Hepatocyte (in vitro differentiated cells): ENCODE results near the gene SLC38A1. TPM values are rescaled to one million over a fixed set of nuclear protein-coding genes. Genes with fewer than 3 reads are reported as not detected.
"Not testable (repeated sequence)": the region's sequence is repeated elsewhere in the genome, so short reads cannot be mapped to it uniquely, and the experiment has no call there.

Experiments
- DNase-seq: peaks from one replicate; pipeline ENCODE4 v3.0.0-alpha.2; 2016; ENCODE audit warnings: low spot score
- H2AFZ ChIP-seq: fragments of 200-600 bp; sonication (generic); 2 replicates; pipeline ENCODE4 v1.6.0; 2016; ENCODE audit warnings: antibody characterized with exemption, mild to moderate bottlenecking
- H3K27ac ChIP-seq: fragments of 200-600 bp; sonication (generic); 2 replicates; pipeline ENCODE4 v1.5.1; 2016; ENCODE audit warnings: mild to moderate bottlenecking
- H3K27me3 ChIP-seq: fragments of 200-600 bp; sonication (generic); 2 replicates; pipeline ENCODE4 v1.6.1; 2016
- H3K36me3 ChIP-seq: fragments of 200-600 bp; sonication (generic); replicated peaks from 2 replicates; pipeline ENCODE4 v1.5.1; 2016; ENCODE audit warnings: low read depth; ENCODE audit not compliant: insufficient read depth
- H3K4me1 ChIP-seq: fragments of 200-600 bp; sonication (generic); 2 replicates; pipeline ENCODE4 v1.5.1; 2016; ENCODE audit warnings: mild to moderate bottlenecking, moderate library complexity; ENCODE audit not compliant: insufficient read depth
- H3K4me2 ChIP-seq: fragments of 200-600 bp; sonication (generic); 2 replicates; pipeline ENCODE4 v1.6.0; 2016
- H3K4me3 ChIP-seq: fragments of 200-600 bp; sonication (generic); 2 replicates; pipeline ENCODE4 v1.5.1; 2016; ENCODE audit warnings: mild to moderate bottlenecking
- H3K79me2 ChIP-seq: fragments of 200-600 bp; sonication (generic); 2 replicates; pipeline ENCODE4 v1.6.0; 2017; ENCODE audit warnings: mild to moderate bottlenecking
- H3K9me2 ChIP-seq: fragments of 200-600 bp; sonication (generic); replicated peaks from 2 replicates; pipeline ENCODE4 v1.6.0; 2017; ENCODE audit warnings: mild to moderate bottlenecking; ENCODE audit not compliant: insufficient read depth
- H3K9me3 ChIP-seq: fragments of 200-600 bp; sonication (generic); 2 replicates; pipeline ENCODE4 v1.5.1; 2016; ENCODE audit warnings: low read depth, mild to moderate bottlenecking
- H4K20me1 ChIP-seq: fragments of 200-600 bp; sonication (generic); 2 replicates; pipeline ENCODE4 v1.6.0; 2016; ENCODE audit warnings: mild to moderate bottlenecking; ENCODE audit not compliant: insufficient read depth, poor library complexity, severe bottlenecking
- CTCF ChIP-seq: fragments of 200-600 bp; sonication (generic); IDR thresholded peaks from 2 replicates; pipeline ENCODE4 v1.5.1; 2016; ENCODE audit warnings: antibody characterized with exemption, mild to moderate bottlenecking; ENCODE audit not compliant: poor library complexity
- EZH2 ChIP-seq: fragments of 200-600 bp; sonication (generic); IDR thresholded peaks from 2 replicates; pipeline ENCODE4 v1.6.1; 2016; ENCODE audit warnings: antibody characterized with exemption, mild to moderate bottlenecking, borderline replicate concordance
- EZH2phosphoT487 ChIP-seq: fragments of 200-600 bp; sonication (generic); IDR thresholded peaks from one replicate; pipeline ENCODE4 v1.6.1; 2018; ENCODE audit warnings: antibody characterized with exemption, mild to moderate bottlenecking, low read depth, moderate library complexity; ENCODE audit not compliant: unreplicated experiment, severe bottlenecking
- WGBS: methylation state at CpG from one replicate; pipeline ENCODE4 v1.1.6; 2016; ENCODE audit warnings: low lambda C conversion rate; ENCODE audit errors: missing lambda C conversion rate; 5-methylcytosine and 5-hydroxymethylcytosine counted together
- polyA plus RNA-seq: library from polyadenylated mRNA; unstranded; fragments of >200 nt; fragmentation: Nextera tagmentation; extraction: Ambion mirVana; gene quantifications from 2 replicates; pipeline ENCODE4 v1.2.1, GENCODE V29; 2016
- total RNA-seq: library from RNA; depleted of rRNA; stranded (reverse); fragments of >200 nt; gene quantifications from 2 replicates; pipeline ENCODE4 v1.2.3, GENCODE V29; 2014

The SLC38A1 gene
- total and polyA plus RNA-seq, 2 experiments from 2014 or later: 48.2 to 86.8 TPM

GRCh38 chr12:46164186-46164761, 104.6 kb downstream of the SLC38A1 start:
- H3K79me2 ChIP-seq: no peaks in the 10 kb centered on the region
- peaks cover 17% of the 10 kb centered on the region for H3K4me1 ChIP-seq
- no peaks in the 10 kb centered on the region for H3K27me3 ChIP-seq
- no peak overlapping the region for H3K4me2 ChIP-seq
- H3K36me3 ChIP-seq: no peaks in the 10 kb centered on the region
- no peaks in the 10 kb centered on the region for H3K9me2 ChIP-seq
- H2AFZ ChIP-seq: no peak overlapping the region
- no peak for DNase-seq
- H3K27ac ChIP-seq: no peak overlapping the region
- no peaks in the 10 kb centered on the region for H4K20me1 ChIP-seq
- H3K9me3 ChIP-seq: no peaks in the 10 kb centered on the region
- H3K4me3 ChIP-seq: no peak overlapping the region
- 46% methylated on average over 3 of the region's 3 CpGs for WGBS
- TF ChIP-seq EZH2phosphoT487: no peak
- TF ChIP-seq CTCF: no peak
- TF ChIP-seq EZH2: no peak

- DNase-seq: not testable (repeated sequence)
- 95% methylated on average over 3 of the region's 4 CpGs for WGBS
These were observed 106.2 kb downstream of the SLC38A1 start for GRCh38 chr12:46162549-46163076.

GRCh38 chr12:46160981-46161690, 107.7 kb downstream of the SLC38A1 start:
- no peaks in the 10 kb centered on the region for H3K9me2 ChIP-seq
- WGBS: 67% methylated on average over 4 of the region's 4 CpGs
- TF ChIP-seq CTCF (no peak), EZH2phosphoT487 (no peak), EZH2 (no peak)
- H2AFZ ChIP-seq: no peak overlapping the region
- no peaks in the 10 kb centered on the region for H3K27me3 ChIP-seq
- H3K9me3 ChIP-seq: no peaks in the 10 kb centered on the region
- H3K79me2 ChIP-seq: no peaks in the 10 kb centered on the region
- peaks cover 17% of the 10 kb centered on the region for H3K4me1 ChIP-seq
- peak overlapping the region; percentile 58 for H3K4me2 ChIP-seq
- H3K36me3 ChIP-seq: no peaks in the 10 kb centered on the region
- no peak overlapping the region for H3K4me3 ChIP-seq
- H4K20me1 ChIP-seq: no peaks in the 10 kb centered on the region
- DNase-seq: no peak
- H3K27ac ChIP-seq: peak overlapping the region; percentile 46

More at GRCh38 chr12:46162549-46163076, 106.2 kb downstream of the SLC38A1 start:
- H3K9me2 ChIP-seq, H3K27me3 ChIP-seq, H2AFZ ChIP-seq, H3K4me3 ChIP-seq, H3K4me2 ChIP-seq, H4K20me1 ChIP-seq, H3K36me3 ChIP-seq, H3K9me3 ChIP-seq, H3K27ac ChIP-seq, H3K79me2 ChIP-seq: not testable (repeated sequence)
- H3K4me1 ChIP-seq: peaks cover 17% of the 10 kb centered on the region
